Measurements from ENCODE around the gene DMTF1.
"Not testable (repeated sequence)": the region's sequence is repeated elsewhere in the genome, so short reads cannot be mapped to it uniquely, and the experiment has no call there.

DMTF1 gene

DNA sequence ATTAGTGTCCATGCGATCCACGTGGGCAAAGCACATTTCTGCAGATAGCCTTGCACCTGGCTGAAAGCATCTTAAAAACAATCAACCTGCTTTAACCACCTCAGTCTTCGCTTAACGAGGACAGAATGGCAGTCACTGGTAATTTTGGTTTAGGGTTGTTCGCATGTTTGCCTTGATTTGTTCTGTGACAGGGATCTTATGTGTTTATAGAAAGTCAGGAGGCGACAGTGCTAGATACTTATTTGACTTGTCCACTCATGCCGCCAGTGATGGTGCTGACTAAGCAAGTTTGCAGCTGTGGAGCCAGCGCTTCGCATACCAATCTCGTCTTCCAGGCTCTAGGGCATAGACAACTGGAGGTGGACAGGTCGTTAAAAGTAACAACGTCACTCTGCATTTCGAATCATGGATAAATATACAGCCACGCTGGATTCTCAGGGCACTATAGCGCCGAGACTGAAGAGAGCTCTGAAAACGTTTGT is 68.5 kb downstream of the DMTF1 start:
- DNase-seq (ENCODE audit: low read depth, low spot score) = no peak

DNA sequence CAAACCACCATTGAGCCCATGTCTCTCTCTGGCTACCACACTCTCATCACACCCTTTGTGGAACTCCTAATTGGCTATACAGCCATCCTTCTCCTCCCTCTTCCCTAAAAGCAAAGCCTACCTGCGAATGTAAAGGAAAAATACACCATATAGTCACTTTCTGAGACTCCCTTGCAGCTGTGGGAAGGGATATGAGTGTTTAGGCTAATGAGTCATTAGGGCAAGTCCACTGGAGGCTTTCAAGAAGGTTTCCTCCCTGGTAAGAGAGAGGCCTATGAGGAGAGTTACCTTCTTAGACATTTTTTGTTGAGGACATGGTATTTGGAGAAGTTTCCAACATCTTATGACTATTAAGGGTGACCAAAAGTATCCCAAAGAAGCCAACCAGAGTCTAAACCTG is 71.4 kb downstream of the DMTF1 start:
- no peak for DNase-seq (ENCODE audit: low read depth, low spot score)

DNA sequence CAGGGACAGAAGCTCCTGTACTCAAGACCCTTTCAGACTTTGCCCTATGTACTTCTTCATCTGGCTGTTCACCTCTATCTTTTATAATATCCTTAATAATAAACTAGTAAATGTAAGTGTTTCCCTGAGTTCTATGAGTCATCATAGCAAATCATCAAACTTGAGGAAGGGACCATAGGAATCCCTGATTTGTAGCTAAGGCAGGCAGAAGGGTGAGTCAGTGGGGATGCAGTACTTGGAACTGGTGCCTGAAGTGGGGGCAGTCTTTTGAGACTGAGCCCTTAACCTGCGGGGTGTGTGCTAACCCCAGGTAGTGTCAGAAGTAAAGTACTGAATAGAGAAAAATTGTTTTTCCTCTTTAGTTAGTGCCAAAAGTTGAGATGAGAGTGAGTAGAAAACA is 73.4 kb downstream of the DMTF1 start:
- DNase-seq (ENCODE audit: low read depth, low spot score) = no peak

DNA sequence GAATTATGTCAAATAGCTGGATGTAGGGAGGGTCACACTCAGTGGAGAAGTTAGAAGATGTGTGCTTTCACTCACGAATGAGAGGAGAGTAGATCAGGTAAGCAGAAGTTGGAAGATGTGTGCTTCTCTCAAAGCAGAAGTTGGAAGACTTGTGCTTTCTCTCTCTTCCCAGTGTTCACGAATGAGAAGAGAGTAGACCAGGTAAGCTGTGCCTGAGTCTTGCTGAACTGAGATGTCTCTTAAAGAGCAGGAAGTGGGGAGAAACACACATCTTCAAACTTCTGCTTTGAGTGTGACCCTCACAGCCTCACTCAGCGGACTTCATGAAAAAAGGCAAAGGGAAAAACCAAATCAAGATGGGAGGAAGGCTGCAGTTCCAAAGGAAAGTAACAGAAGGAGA is 74.2 kb downstream of the DMTF1 start:
- no peak for DNase-seq (ENCODE audit: low read depth, low spot score)

DNA sequence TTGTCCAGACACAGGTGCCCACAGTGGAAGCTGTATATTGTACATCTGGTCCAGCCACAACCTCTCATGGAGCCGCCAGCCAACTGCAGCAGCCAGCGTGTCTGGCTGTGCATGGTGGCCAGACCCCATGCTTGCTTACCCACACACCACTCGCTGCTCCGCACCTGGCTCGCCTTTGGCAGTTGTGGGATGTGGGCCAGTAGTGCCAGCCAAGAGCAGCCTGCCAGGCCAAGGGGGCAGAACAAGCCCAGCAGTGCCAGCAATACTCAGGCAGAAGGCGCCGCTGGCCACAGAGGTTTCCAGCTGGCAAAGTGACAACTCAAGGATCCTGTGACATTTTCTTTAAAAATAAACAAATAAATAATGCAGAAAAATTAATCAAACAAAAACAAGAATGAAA is 79.0 kb downstream of the DMTF1 start:
- DNase-seq (ENCODE audit: low read depth, low spot score) = no peak

DNA sequence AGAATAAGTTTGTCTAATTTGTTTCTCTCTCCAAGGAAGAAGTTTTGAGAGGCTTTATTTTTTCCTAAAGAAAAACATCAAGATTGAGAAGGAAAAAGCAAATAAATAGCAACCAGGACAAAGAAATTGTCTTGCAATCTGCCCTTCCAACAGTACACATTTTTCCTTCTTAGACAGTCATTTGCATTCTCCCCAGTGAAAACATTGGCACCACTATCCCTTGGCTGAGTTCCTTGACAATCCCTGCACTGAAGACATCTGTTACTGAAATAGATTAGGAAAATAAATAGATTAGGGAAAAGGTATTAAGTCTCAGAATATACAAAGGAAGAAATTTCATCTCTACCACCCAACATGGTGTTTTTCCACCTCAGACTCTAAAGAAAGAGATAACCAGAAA is 79.5 kb downstream of the DMTF1 start:
- no peak for DNase-seq (ENCODE audit: low read depth, low spot score)

DNA sequence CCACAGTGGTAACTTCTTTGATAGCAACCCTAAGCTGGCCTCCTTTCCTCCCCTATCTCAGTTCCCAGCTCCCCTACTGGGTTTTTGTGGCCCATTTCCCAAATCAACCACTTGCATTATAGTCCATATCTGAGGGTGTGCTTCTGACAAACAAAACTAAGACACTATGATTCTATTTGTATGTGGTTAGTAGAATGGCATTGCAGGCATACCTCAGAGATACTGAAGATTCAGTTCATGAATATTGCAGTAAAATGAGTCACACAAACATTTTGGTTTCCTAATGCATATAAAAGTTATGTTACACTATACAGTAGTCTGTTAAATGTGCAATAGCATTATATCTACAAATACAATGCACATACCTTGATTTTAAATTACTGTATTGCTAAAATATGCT is 82.7 kb downstream of the DMTF1 start:
- DNase-seq (ENCODE audit: low read depth, low spot score) = no peak

DNA sequence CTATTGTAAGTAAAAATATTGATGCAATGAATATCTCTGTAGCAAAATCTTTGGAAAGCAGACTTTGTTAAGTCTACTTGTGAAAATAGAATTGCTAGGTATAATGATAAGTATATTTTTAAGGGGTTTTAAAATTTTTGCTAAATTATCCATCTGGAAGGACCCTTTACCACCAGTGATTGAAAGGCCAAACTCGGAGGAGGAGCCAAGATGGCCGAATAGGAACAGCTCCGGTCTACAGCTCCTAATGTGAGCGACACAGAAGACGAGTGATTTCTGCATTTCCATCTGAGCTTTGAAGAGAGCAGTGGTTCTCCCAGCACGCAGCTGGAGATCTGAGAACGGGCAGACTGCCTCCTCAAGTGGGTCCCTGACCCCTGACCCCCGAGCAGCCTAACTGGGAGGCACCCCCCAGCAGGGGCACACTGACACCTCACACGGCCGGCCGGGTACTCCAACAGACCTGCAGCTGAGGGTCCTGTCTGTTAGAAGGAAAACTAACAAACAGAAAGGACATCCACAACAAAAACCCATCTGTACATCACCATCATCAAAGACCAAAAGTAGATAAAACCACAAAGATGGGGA is 86.3 kb downstream of the DMTF1 start:
- DNase-seq (ENCODE audit: low read depth, low spot score) = not testable (repeated sequence)

DNA sequence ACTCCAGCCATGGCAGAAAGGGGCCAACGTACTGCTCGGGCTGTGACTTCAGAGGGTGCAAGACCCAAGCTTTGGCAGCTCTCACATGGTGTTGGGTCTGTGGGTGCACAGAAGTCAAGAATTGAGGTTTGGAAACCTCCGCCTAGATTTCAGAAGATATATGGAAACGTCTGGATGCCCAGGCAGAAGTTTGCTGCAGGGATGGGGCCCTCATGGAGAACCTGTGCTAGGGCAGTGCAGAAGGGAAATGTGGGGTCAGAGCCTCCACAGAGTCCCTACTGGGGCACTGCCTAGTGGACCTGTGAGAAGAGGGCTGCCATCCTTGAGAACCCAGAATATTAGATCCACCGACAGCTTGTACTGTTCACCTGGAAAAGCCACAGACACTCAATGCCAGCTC is 93.4 kb downstream of the DMTF1 start:
- DNase-seq (ENCODE audit: low read depth, low spot score) = not testable (repeated sequence)

All from iPS DF 19.7 (cell line).